ENCODE data around the gene SLC22A5.

DNA sequence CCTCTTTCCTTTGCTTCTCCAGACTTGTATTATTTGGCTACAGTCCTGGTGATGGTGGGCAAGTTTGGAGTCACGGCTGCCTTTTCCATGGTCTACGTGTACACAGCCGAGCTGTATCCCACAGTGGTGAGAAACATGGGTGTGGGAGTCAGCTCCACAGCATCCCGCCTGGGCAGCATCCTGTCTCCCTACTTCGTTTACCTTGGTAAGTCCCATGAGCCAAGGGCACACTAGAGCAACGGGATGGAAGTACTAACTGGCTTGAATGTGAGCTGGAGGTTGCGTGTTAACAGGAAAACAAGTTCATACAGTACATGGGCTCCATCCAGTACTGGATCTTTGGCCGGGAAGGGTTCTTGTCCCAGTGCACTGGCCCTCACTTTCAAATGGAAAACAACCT lies 22.9 kb downstream of the SLC22A5 start:
- TF ChIP-seq CTCF (conservative IDR thresholded peaks at IDR 0.05) (no peak), EZH2 (IDR thresholded peaks at IDR 0.05; ENCODE audit: low read depth) (no peak)
